ENCODE results near the gene MYRIP. TPM values are rescaled to one million over a fixed set of nuclear protein-coding genes. Genes with fewer than 3 reads are reported as not detected.
"Not testable (repeated sequence)": the region's sequence is repeated elsewhere in the genome, so short reads cannot be mapped to it uniquely, and the experiment has no call there.

Gene MYRIP
- total RNA-seq, 1 donor = not detected

- no peak overlapping the region for H3K4me3 ChIP-seq (ENCODE audit: low read length)
- no peaks in the 10 kb centered on the region for H3K9me3 ChIP-seq (ENCODE audit: low read depth, low read length)
- H3K4me1 ChIP-seq (ENCODE audit: insufficient read depth, low read length) = no peaks in the 10 kb centered on the region
- H3K27me3 ChIP-seq (ENCODE audit: insufficient read depth, low read length) = no peaks in the 10 kb centered on the region
Observed at GRCh38 chr3:39791603-39792002, 17.8 kb upstream of the MYRIP start.

DNA sequence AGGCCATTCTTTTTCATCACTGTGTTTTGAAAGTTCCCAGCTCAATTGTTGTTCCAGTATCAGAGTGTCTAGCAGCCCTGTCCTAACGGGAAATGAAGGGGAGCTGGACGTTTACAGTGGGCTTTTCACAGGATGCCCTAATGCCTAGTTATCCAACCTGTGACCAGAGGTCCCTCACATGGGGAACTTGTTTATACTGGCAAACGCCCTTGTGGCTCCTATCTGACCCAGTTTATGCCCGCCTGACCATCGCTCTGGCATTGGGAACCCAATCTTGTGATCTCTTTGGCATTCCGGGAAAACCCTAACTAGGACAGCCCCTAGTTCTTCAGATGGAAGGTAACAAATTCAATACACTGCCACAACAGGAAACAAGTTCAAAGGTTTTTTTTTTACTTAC lies 14.5 kb upstream of the MYRIP start:
- Histone ChIP-seq H3K4me1 (ENCODE audit: insufficient read depth, low read length) (no peaks in the 10 kb centered on the region), H3K4me3 (ENCODE audit: low read length) (no peak overlapping the region), H3K27me3 (ENCODE audit: insufficient read depth, low read length) (no peaks in the 10 kb centered on the region), H3K9me3 (ENCODE audit: low read depth, low read length) (no peaks in the 10 kb centered on the region)

GRCh38 chr3:39801216-39801615 lies 8.2 kb upstream of the MYRIP start:
- peaks cover 9% of the 10 kb centered on the region for H3K27me3 ChIP-seq (ENCODE audit: insufficient read depth, low read length)
- no peaks in the 10 kb centered on the region for H3K4me1 ChIP-seq (ENCODE audit: insufficient read depth, low read length)
- H3K4me3 ChIP-seq (ENCODE audit: low read length) = no peak overlapping the region
- no peaks in the 10 kb centered on the region for H3K9me3 ChIP-seq (ENCODE audit: low read depth, low read length)

GRCh38 chr3:39802486-39802885 lies 6.9 kb upstream of the MYRIP start:
- not testable (repeated sequence) for H3K4me1 ChIP-seq (ENCODE audit: insufficient read depth, low read length); H3K4me3 ChIP-seq (ENCODE audit: low read length); H3K9me3 ChIP-seq (ENCODE audit: low read depth, low read length)
- peaks cover 19% of the 10 kb centered on the region for H3K27me3 ChIP-seq (ENCODE audit: insufficient read depth, low read length)

GRCh38 chr3:39803956-39804355 lies 5.5 kb upstream of the MYRIP start:
- no peaks in the 10 kb centered on the region for H3K9me3 ChIP-seq (ENCODE audit: low read depth, low read length)
- H3K27me3 ChIP-seq (ENCODE audit: insufficient read depth, low read length) = peaks cover 34% of the 10 kb centered on the region
- no peaks in the 10 kb centered on the region for H3K4me1 ChIP-seq (ENCODE audit: insufficient read depth, low read length)
- H3K4me3 ChIP-seq (ENCODE audit: low read length) = no peak overlapping the region

DNA sequence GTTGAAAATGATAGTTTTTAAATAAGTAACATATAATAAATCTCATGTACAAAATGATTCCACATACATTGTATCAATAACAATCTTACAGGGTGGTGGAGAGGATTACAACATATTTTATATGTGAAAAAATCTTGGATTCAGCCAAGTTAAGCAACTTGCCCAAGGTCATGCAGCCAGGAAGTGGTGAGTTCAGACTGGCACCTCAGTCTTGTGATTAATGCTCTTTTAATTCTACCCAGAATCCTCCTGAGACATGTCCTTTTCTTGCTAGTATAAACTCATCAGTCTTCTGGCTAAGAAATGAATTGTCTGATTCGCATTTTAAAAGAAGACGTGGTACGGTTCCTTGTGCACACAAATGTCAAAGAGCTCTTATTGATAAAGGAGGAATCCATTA lies 4.5 kb upstream of the MYRIP start:
- H3K4me3 ChIP-seq (ENCODE audit: low read length) = no peak overlapping the region
- H3K9me3 ChIP-seq (ENCODE audit: low read depth, low read length) = no peaks in the 10 kb centered on the region
- H3K4me1 ChIP-seq (ENCODE audit: insufficient read depth, low read length) = peaks cover 5% of the 10 kb centered on the region
- peaks cover 37% of the 10 kb centered on the region for H3K27me3 ChIP-seq (ENCODE audit: insufficient read depth, low read length)

- Histone ChIP-seq H3K9me3 (ENCODE audit: low read depth, low read length) (no peaks in the 10 kb centered on the region), H3K27me3 (ENCODE audit: insufficient read depth, low read length) (peaks cover 44% of the 10 kb centered on the region), H3K4me3 (ENCODE audit: low read length) (no peak overlapping the region), H3K4me1 (ENCODE audit: insufficient read depth, low read length) (peaks cover 8% of the 10 kb centered on the region)
Observed at GRCh38 chr3:39805650-39806049, 3.8 kb upstream of the MYRIP start.

GRCh38 chr3:39806820-39807219 lies 2.6 kb upstream of the MYRIP start:
- H3K4me3 ChIP-seq (ENCODE audit: low read length) = no peak overlapping the region
- H3K9me3 ChIP-seq (ENCODE audit: low read depth, low read length) = no peaks in the 10 kb centered on the region
- H3K27me3 ChIP-seq (ENCODE audit: insufficient read depth, low read length) = peaks cover 56% of the 10 kb centered on the region
- peaks cover 8% of the 10 kb centered on the region for H3K4me1 ChIP-seq (ENCODE audit: insufficient read depth, low read length)

DNA sequence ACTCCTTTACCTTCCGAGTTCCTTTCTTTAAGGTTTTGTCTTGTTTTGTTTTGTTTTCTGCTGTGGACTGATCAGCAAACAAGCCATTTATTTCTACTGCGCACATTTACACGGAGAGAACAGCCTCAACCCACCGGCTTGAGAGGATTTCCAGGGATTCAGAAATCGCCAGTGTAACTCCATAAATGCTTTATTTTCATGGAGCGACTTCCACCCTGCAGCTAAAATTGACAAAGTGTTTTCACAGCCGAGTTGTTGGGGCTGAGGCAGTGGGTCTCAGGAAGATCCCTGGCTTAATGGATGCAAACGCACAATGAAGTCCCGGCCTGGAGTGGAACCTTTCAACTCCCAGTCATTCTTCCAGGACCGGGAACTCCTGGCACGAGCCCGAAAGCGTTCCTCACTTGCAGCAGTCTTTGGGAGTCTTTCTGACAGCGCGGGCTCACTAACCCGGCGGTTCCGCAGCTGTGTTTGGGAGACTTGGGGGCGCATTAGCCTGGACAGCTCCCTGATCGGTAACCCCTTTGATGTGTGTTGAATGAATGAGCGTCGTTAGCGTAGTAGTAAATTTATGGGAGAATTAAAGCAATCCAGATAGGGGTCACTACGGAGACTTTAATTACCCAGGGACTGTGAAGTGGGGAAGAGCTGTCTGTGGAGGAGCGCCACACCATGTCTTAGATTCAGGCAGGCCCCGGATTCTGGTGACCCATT lies 785 bp upstream of the MYRIP start:
- Histone ChIP-seq H3K27me3 (ENCODE audit: insufficient read depth, low read length) (peaks cover 69% of the 10 kb centered on the region), H3K4me1 (ENCODE audit: insufficient read depth, low read length) (peaks cover 8% of the 10 kb centered on the region), H3K9me3 (ENCODE audit: low read depth, low read length) (no peaks in the 10 kb centered on the region), H3K4me3 (ENCODE audit: low read length) (no peak overlapping the region)

DNA sequence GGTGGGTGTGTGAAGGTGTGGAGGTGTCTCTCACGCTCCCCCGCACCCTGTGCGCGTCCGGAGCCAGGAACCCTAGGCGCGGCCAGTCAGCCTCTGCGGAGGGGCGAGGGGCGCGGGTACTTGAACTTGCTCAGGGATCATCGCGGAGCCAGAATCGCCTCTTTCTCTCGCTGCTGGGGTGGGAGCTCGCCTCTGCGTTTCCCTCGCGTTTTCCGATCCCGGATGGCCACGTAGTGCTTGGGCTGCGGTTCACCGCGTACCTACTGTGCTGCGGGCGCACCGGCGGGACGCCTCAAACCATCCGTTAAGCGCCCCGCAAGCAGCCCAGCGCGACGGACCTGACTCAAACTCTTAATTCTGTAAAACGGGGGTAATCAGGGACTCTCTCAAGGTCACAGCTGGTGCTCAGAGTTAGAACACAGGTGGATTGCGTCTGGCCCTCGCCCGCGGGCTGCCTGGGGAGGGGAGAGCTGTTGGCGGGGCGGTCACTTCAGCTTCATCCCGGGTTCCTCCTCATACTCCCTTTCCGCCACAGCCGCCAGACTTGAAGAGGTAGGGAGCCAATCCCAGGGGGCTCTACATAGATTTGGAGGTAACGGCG lies 686 bp downstream of the MYRIP start:
- no peak overlapping the region for H3K4me3 ChIP-seq (ENCODE audit: low read length)
- peaks cover 8% of the 10 kb centered on the region for H3K4me1 ChIP-seq (ENCODE audit: insufficient read depth, low read length)
- no peaks in the 10 kb centered on the region for H3K9me3 ChIP-seq (ENCODE audit: low read depth, low read length)
- H3K27me3 ChIP-seq (ENCODE audit: insufficient read depth, low read length) = peaks cover 78% of the 10 kb centered on the region

DNA sequence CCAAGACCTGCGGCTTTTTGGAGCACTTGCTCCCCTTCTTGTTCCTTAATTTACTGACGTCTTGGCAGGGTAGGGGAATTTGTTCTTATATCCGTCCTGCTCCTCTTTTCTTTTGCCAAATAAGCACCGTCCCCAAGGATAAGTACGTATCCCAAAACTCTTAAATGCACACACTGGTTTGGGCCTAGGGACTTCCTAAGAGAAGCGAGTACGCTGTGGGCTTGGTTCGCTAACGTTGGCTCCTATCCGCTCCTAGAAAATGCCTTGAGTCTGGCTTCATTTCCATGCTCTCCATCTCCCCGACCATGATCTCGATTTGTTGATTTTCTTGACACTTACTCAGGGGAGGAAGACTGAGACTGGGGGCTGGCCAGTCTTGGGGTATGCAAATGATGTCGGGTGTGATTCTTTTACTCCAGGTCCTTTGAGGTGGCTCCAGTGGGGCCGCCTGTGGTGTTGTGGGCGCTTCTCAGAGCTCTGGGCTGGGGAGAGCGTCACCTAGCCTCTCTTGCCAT lies 1.3 kb downstream of the MYRIP start:
- Histone ChIP-seq H3K4me3 (ENCODE audit: low read length) (no peak overlapping the region), H3K27me3 (ENCODE audit: insufficient read depth, low read length) (peaks cover 74% of the 10 kb centered on the region), H3K9me3 (ENCODE audit: low read depth, low read length) (no peaks in the 10 kb centered on the region), H3K4me1 (ENCODE audit: insufficient read depth, low read length) (peaks cover 8% of the 10 kb centered on the region)

DNA sequence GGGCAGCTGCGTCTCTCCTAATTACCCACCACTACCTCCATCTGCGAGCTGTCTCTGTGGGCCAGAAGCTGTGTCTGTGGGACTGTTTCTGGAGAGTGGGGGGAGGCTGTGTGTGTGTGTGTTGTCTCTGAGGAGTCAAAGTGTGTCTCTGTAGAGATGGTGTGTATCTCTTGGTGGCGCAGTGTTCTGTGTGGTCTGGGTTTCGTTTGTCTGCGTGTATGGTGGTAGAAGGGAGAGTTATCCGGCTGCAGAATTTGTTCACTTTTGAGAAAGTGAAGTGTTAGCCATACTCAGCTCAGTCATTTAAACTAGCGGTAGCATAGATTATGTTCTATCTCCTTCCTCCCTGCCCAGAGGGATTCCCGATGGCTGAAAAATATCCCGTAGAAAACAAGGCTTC lies 2.2 kb downstream of the MYRIP start:
- H3K27me3 ChIP-seq (ENCODE audit: insufficient read depth, low read length) = peaks cover 67% of the 10 kb centered on the region
- no peaks in the 10 kb centered on the region for H3K9me3 ChIP-seq (ENCODE audit: low read depth, low read length)
- H3K4me1 ChIP-seq (ENCODE audit: insufficient read depth, low read length) = peaks cover 8% of the 10 kb centered on the region
- H3K4me3 ChIP-seq (ENCODE audit: low read length) = no peak overlapping the region

DNA sequence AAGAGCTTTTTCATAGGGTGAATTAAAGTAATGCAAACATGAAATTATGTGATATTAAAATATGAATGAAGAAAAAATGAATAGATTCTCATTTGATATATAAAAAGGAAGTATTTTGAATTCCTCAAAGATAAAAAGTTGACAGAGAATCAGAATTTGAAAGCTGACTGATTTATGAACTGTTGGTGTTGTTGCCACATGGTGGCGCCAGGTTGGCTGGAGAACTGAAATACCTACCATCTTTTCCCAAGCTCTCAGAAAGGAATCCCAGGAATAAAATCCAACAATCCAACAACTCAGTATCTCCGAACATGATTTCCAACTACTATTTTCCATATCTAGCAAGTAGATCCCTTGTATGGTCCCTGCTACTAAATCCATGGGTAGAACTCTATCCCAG lies 3.1 kb downstream of the MYRIP start:
- Histone ChIP-seq H3K4me1 (ENCODE audit: insufficient read depth, low read length) (peaks cover 8% of the 10 kb centered on the region), H3K9me3 (ENCODE audit: low read depth, low read length) (no peaks in the 10 kb centered on the region), H3K4me3 (ENCODE audit: low read length) (no peak overlapping the region), H3K27me3 (ENCODE audit: insufficient read depth, low read length) (peaks cover 63% of the 10 kb centered on the region)

GRCh38 chr3:39814007-39814406 lies 4.6 kb downstream of the MYRIP start:
- Histone ChIP-seq H3K4me1 (ENCODE audit: insufficient read depth, low read length) (peaks cover 8% of the 10 kb centered on the region), H3K27me3 (ENCODE audit: insufficient read depth, low read length) (peaks cover 52% of the 10 kb centered on the region), H3K9me3 (ENCODE audit: low read depth, low read length) (no peaks in the 10 kb centered on the region), H3K4me3 (ENCODE audit: low read length) (no peak overlapping the region)

GRCh38 chr3:39819899-39820298 lies 10.5 kb downstream of the MYRIP start:
- no peaks in the 10 kb centered on the region for H3K4me1 ChIP-seq (ENCODE audit: insufficient read depth, low read length)
- no peaks in the 10 kb centered on the region for H3K9me3 ChIP-seq (ENCODE audit: low read depth, low read length)
- no peak overlapping the region for H3K4me3 ChIP-seq (ENCODE audit: low read length)
- H3K27me3 ChIP-seq (ENCODE audit: insufficient read depth, low read length) = peaks cover 14% of the 10 kb centered on the region

GRCh38 chr3:39833764-39834163 lies 24.4 kb downstream of the MYRIP start:
- not testable (repeated sequence) for H3K9me3 ChIP-seq (ENCODE audit: low read depth, low read length); H3K4me1 ChIP-seq (ENCODE audit: insufficient read depth, low read length); H3K27me3 ChIP-seq (ENCODE audit: insufficient read depth, low read length); H3K4me3 ChIP-seq (ENCODE audit: low read length)
